Measurements from ENCODE around the gene MAPK8.

Gene MAPK8

DNA sequence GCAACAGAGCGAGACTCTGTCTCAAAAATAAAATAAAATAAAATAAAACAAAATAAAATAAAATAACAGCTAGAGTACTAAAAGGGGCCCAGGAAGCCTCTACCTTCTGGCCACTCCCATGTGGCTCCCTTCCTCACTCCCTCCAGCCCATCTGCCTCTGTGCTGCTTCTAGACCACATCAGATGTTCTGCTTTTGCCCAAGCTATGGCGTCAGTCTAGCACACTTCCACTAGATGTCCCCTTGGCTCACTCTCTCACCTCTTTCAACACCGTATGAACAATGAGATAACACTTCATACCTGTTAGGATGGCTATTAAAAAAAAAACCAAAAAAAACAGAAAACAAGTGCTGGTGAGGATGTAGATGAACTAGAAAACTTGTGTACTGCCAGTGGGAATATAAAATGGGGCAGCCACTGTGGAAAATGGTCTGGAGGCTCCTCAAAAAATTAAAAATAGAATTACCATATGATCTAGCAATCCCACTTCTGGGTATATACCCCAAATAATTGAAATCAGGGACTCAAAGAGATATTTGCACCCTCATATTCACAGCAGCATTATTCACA, 166.1 kb downstream of the MAPK8 start:
- DNase-seq: no peak

DNA sequence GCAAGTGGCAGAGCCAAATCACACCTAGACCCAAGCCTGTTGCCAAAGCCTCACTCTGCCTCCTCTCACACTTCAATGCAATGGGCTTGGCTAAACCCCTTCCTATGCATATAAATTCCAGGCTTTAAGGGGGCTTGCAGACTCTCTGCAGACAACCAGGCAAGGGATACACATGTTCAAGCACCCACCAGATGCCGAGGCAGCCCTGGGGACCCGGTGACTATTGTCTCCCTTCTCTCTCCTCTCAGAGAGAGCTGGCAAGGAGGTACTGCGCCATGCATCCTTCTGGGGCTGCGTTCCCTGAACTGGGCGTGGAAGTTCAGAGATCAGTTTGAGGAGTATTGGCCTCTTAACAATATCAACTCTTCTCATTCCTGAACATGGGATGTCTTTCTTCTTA, 167.2 kb downstream of the MAPK8 start:
- no peak for DNase-seq

DNA sequence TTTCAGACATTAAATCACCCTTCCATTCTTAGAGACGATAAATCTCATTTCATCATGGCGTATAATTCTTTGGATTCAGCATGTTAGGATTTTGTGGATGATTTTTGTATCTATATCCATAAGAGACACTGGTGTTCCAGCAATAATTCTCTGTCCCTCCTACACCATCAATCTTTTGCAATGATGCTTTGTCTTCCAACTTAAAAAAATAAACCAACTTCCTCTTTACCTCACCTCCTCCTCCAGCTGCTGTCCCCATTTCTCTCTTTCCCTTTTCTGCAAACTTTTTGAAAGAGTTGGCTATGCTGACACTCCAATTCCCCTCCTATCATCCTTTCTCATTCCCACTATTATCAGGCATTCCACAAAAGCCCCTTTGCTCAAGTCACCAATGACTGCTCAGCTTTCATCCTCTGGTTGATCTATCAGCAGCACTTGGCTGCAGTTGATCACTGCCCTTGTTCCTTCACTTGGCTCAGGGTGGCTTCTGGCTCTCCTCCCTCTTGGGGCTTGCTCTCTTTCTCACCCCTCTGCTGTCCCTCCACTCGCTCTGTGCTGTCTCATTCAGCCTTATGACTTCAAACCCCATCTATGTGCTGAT, 168.4 kb downstream of the MAPK8 start:
- no peak for DNase-seq

DNA sequence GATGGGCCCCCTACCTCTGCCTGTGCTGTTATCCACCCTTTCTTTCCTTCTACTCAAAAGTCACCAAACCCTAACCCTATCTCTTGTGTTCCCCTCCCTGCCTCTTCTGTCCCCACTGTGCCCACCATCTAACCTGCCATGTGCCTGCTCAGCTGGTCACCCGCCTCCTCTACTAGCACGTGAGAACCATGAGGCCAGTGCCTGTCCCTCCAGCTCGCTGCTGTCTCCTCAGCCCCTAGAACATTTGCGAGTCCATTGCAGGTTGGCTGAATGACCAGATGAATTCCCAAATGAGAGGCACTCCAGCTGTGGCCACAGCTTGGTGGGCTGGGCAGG, 169.4 kb downstream of the MAPK8 start:
- no peak for DNase-seq

DNA sequence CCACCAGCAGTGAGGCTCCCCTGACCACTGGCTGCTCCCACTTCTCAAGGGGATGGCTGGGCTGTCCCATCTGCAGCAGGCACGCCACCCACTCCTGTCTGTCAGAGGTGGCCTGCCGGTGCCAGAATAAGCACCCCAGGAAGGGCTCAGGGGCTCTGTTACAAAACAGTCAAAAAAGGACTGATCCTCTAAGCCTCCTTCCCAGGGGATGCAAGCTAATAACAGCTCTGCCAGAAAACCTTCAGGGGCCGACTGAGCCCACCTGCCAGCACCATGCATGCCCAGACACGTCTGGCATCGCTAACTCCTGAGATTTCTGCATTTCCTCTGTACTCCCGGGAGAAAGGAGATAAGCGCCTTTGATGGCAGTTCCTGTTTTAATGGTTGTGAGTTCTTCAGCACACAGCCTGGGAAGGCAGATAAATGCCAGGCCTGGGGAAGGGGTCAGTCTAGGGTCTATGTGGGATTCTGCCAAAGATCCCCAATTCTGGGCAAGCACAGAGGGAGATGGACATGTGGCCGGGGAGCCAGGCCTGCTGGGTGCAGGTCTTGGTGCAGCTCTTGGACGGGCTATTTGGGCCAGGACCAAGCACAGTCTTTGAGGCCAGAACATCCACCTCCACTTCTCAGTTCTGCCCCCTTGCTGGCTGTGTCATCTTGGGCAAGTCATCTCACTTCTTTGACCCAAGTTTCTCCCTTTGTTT, 170.0 kb downstream of the MAPK8 start:
- no peak for DNase-seq

DNA sequence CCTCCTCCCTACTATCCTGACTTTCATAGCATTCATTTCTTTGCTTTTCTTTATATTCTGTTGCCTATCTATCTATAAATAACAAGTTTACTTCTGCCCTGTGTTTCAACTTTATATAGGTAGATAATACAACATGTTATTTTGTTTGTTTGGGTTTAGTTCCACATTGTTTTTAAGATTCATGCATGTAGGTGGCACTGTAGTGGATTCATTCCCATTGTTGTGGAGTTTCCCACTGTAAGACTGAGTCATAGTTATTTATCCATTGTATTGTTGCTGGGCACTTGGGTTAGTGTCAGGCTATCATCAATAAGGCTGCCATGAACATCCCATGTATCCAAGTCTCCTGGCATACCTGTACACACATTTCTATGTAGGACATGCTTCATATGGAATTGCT, 170.7 kb downstream of the MAPK8 start:
- DNase-seq: no peak

DNA sequence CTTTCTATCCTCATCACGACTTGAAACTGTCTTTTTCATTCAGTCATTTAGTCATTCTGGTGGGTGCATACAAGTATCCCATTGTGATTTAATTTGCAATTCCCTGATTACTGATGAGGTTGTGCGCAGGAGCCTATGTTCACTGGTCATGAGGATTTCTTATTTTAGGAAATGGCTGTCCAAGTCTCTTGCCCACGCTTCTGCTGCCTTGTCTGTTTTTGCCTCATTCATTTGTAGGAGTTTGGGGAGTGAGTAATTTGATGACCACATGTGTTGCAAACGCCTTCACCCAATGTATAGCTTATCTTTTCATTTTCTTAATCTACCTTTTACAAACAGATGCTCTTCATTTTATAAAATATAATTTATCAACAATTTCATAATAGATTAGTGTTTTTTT, 171.1 kb downstream of the MAPK8 start:
- DNase-seq: peak in 1 of 56 donors; percentile 39

DNA sequence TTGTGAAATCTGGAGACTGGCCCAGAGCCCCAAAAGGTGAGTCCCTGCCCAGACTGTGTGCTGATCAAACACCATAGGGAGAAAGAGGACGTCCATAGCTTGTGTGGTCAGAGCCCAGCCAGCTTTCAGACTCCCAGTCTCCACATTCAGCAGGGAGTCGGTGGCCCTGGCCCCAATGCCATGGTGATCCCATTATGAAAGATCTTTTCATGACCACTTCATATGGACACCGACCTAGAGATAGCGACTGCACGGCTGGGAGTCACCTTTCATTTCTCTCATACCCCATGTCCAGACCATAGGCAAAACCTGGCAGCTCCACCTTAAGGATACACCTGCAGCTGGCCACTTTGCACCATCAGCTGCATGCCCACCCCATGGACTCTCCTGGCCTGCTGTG, 172.0 kb downstream of the MAPK8 start:
- DNase-seq: no peak

DNA sequence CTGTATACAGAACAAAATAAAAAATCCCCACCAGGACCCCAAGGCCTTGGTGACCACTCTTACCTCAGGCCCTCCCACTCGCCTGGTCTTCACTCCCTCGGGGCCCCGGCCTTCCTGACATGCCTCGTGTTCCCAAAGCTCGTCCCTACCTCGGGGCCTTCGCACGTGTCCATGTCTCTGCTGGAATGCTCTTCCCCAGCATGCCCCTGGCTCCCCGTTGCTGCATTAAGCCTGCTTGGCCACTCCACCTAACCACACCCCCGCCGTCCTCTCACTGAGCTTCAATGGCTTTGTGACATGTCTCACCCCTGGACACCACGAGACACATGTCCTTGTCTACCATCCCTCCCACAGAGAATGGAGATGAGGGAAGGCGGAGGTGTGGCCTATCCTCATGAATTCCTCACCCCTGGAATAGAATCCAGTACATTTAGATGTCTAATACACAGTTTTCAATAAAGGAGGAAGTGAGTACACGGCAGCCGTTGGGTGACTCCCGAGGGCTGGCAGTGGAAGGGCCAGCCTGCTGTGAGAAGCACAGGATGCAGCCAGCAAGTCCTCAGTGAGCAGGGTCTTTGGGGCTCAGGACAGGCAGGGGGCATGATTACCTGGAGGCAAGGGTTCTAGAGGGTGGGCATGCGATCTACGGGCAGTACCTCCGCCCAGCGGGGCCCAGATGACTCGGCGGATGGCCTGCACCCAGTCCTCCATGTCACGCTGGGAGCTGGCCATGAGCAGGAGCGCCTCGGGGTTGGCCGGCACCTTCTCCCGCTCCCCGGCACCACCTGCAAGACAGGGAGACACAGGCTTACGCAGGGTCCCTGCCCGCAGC, 172.7 kb downstream of the MAPK8 start:
- DNase-seq: no peak

DNA sequence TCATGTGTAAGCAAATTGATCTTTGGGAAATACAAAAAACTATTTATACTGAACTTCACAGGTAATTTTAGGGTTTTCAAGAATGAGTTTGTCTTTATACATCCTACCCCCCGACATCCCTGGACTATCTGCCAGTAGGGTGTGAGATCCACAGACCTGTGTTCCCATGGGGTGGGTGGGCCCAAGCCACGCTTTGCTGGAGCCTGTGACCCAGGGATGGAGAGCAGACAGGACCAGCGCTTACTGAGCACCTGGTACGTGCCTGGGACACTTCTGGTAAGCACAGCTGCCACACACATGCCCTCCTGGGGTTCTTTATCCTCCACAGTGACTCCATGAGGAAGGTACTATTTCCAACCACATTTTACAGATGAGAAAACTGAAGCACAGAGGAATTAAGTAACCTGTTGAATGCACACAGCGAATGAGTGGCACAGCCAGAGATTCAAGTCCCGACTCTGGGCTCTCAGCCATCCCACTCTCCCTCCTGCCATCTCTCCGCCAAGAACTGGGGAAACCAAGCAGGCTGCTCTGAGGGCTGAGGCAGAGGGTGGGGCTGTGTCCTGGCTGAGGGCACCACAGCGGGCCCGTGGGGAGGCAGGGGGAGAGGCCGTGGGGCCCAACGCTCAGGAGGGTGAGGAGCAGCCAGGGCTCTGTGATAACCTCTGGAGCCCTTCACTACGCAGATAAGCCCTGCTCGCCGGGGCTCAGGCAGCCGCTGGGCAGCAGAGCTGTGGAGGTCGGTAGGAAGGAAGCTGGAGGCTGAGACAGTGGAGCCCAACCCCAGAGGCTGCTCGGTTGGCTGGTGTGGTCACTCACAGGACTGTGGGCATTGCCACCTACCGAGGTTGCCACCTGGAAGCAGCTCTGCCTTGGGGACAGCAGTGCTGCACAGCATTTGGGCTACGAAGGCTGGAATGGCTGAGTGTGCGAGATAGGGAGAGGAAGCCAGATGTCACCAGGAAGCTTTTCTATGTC, 174.2 kb downstream of the MAPK8 start:
- no peak for DNase-seq

DNA sequence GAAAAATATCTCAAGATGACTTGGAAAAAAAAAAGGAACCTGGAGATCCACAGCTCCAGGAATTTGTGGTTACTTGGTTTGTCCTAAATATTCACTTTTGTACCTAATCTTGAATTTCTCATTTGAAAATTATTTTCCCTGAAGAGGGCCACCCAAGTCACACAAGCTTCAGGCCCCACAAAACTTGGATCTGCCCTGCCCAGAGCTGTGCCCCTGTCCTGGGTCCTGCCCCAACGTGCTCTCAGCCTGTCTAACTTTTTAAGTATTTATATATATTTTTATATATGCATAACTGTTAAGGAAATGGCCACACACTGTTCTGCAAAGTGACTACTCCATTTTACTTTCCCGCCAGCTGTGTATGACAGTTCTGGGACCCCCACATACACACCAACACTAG, 174.9 kb downstream of the MAPK8 start:
- no peak for DNase-seq

DNA sequence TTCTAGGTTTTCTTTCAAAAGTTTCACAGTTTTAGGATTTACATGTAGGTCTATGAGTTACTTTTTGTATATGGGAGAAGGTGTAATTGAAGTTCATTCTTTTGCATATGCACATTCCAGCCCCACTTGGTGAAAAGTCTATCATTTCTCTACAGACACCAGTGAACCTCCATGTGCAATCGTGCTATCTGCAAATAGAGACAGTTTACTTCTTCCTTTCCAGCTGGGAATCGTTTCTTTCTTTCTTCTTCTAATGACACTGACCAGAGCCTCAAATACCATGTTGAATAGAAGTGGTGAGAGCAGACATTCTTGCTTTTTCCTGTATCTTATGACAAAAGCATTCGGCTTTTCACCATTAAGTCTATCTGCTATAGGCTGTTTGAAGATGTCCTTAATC, 175.7 kb downstream of the MAPK8 start:
- no peak for DNase-seq

DNA sequence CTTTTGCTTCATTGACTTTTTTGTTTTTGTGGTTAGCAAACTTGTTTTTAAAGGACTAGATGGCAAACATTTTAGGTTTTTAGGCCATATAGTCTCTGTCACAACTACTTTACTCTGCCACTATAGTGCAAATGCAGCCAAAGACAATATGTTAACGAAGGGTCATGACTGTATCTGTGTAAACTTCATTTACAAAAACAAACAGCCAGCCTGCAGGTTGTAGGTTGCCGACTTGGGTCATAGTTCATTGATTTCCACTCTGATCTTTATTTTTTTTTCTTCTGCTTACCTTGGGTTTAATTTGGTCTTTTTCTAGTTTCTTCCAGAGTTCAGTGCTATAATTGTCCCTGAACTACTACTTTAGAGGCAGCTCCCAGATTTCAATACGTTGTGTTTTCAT, 178.4 kb downstream of the MAPK8 start:
- DNase-seq: no peak

DNA sequence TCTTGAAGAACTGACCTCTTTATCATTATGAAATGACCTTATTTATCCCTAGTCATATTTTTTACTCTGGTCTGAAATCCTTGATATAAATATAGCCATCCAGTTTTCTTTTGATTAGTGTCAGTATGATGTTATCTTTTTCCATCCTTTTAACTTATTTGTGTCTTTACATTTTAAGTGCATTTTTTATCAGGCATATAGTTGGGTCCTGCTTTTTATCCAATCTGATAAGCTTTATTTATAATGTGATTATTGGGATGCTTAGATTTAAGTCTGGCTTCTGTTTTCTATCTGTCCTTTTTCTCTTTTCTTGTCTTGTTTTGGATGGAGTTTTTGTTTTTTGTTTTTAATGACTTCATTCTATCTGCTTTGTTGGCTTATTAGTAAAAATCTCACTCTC, 179.2 kb downstream of the MAPK8 start:
- no peak for DNase-seq

DNA sequence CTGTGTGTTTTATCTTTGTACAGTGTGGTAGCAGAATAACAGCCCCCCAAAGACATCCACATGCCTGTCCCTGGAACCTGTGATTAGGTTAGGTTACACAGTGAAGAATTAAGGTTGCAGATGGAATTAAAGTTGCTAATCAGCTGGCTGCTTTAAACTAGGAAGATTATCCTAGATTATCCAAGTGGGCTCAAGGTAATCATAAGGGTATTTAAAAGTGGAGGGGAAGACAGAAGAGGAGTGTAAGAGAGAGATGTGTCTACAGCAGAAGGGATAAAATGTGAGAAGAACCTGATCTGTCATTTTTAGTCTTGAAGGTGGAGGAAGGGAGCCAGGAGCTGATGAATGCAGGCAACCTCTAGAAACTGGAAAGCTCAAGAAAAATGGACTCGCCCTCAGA, 180.8 kb downstream of the MAPK8 start:
- DNase-seq: no peak

Data from amygdala (tissue), 56 donors.